Keratinocyte (primary cell): ENCODE data around the gene ZNRF1. TPM values are rescaled to one million over a fixed set of nuclear protein-coding genes. Genes with fewer than 3 reads are reported as not detected.

Experiments
- DNase-seq: peaks from one replicate; pipeline ENCODE4 v3.0.0-alpha.2; 2011; ENCODE audit warnings: low read depth, missing footprints, low spot score
- FAIRE-seq: peaks from 2 replicates; lab custom pipeline; 2011; peaks lifted over from hg19 to GRCh38; lab: Jason Lieb, UNC
- H2AFZ ChIP-seq: 2 replicates; pipeline ENCODE4 v1.6.0; 2012; ENCODE audit warnings: low read length, control low read depth, inconsistent platforms; ENCODE audit not compliant: control insufficient read depth
- H3K27ac ChIP-seq: 2 replicates; pipeline ENCODE4 v1.5.1; 2011; ENCODE audit warnings: low read length; ENCODE audit not compliant: control insufficient read depth, insufficient read depth
- H3K27me3 ChIP-seq: 3 replicates; pipeline ENCODE4 v1.6.0; 2011; ENCODE audit warnings: low read length; ENCODE audit not compliant: control insufficient read depth, insufficient read depth; ENCODE audit errors: extremely low read depth
- H3K36me3 ChIP-seq, 2 experiments: 2 replicates in 1 of 2; 3 replicates in 1 of 2; pipeline ENCODE4 v1.5.1; 2011; ENCODE audit warnings: low read length in 2 of 2, mild to moderate bottlenecking in 1 of 2; ENCODE audit not compliant: control insufficient read depth in 2 of 2, insufficient read depth in 2 of 2; ENCODE audit errors: extremely low read depth in 1 of 2
- H3K4me1 ChIP-seq: 3 replicates; pipeline ENCODE4 v1.5.1; 2011; ENCODE audit warnings: low read length; ENCODE audit not compliant: control insufficient read depth, insufficient read depth; ENCODE audit errors: extremely low read depth
- H3K4me2 ChIP-seq: 3 replicates; pipeline ENCODE4 v1.6.0; 2011; ENCODE audit warnings: low read depth, low read length; ENCODE audit not compliant: control insufficient read depth, insufficient read depth; ENCODE audit errors: extremely low read depth
- H3K4me3 ChIP-seq, 3 experiments: fragments of 200-600 bp in 1 of 3; sonication (generic) in 1 of 3; 2 replicates in 2 of 3; 3 replicates in 1 of 3; pipeline ENCODE4 v1.5.1; 2011 to 2016; ENCODE audit warnings: low read length in 3 of 3, mild to moderate bottlenecking in 3 of 3, control low read depth in 2 of 3, inconsistent platforms in 1 of 3, low read depth in 1 of 3, mixed read lengths in 1 of 3, mixed run types in 1 of 3, moderate library complexity in 1 of 3; ENCODE audit not compliant: control insufficient read depth in 2 of 3, insufficient read depth in 2 of 3; ENCODE audit errors: extremely low read depth in 1 of 3
- H3K79me2 ChIP-seq: 2 replicates; pipeline ENCODE4 v1.6.0; 2012; ENCODE audit warnings: low read length; ENCODE audit not compliant: control insufficient read depth, insufficient read depth
- H3K9ac ChIP-seq: 3 replicates; pipeline ENCODE4 v1.6.0; 2011; ENCODE audit warnings: low read length; ENCODE audit not compliant: control insufficient read depth, insufficient read depth; ENCODE audit errors: extremely low read depth
- H3K9me1 ChIP-seq: 3 replicates; pipeline ENCODE4 v1.6.0; 2011; ENCODE audit warnings: low read length; ENCODE audit not compliant: control insufficient read depth, insufficient read depth; ENCODE audit errors: extremely low read depth
- H3K9me3 ChIP-seq: 2 replicates; pipeline ENCODE4 v1.5.1; 2012; ENCODE audit warnings: low read depth, low read length; ENCODE audit not compliant: control insufficient read depth
- H4K20me1 ChIP-seq: 3 replicates; pipeline ENCODE4 v1.6.0; 2011; ENCODE audit warnings: low read length; ENCODE audit not compliant: control insufficient read depth, insufficient read depth; ENCODE audit errors: extremely low read depth
- CTCF ChIP-seq, 3 experiments: IDR thresholded peaks in 1 of 3; conservative IDR thresholded peaks in 1 of 3; optimal IDR thresholded peaks in 1 of 3; 2 replicates in 2 of 3; 3 replicates in 1 of 3; pipeline versions ENCODE3 to v1.5.1; 2011; ENCODE audit warnings: low read length in 3 of 3, mild to moderate bottlenecking in 3 of 3, moderate library complexity in 2 of 3, control low read depth in 1 of 3, inconsistent platforms in 1 of 3; ENCODE audit not compliant: insufficient read depth in 2 of 3; ENCODE audit errors: extremely low read depth in 1 of 3
- EZH2 ChIP-seq: IDR thresholded peaks from one replicate; pipeline ENCODE4 v1.6.1; 2012; ENCODE audit warnings: inconsistent platforms, mild to moderate bottlenecking, low read length, moderate library complexity
- dilution Hi-C: fragments of 300-500 bp; cut with MboI; formaldehyde crosslinking; loops from one replicate; pipeline ENCODE4 v1.7.0; 2020; ENCODE audit warnings: low sequenced_read_pairs; ENCODE audit not compliant: extremely low pct_ligation_motif_present
- polyA plus RNA-seq, 5 experiments: library from polyadenylated mRNA; depleted of rRNA in 3 of 5; stranded (reverse) in 3 of 5; stranded (forward) in 1 of 5; unstranded in 1 of 5; fragments of >200 nt; gene quantifications; 1 replicate in 1 of 5; 2 replicates in 3 of 5; 3 replicates in 1 of 5; pipeline versions ENCODE4 v1.2.1 to v1.2.3, GENCODE V29; 2011 to 2012; ENCODE audit warnings: missing spikeins in 2 of 5, low read depth in 1 of 5, low replicate concordance in 1 of 5

The ZNRF1 gene
- polyA plus RNA-seq, 1 donor (not counting 4 experiments of a cell fraction or from before 2014, with no cell fraction given) = 19.1 TPM

GRCh38 chr16:75026892-75027391 lies 28.1 kb downstream of the ZNRF1 start:
- Histone ChIP-seq H3K9ac (no peak overlapping the region), H3K79me2 (peaks cover 22% of the 10 kb centered on the region), H2AFZ (no peak overlapping the region), H3K36me3 (no peaks in the 10 kb centered on the region), H3K4me1 (no peaks in the 10 kb centered on the region), H3K9me3 (no peaks in the 10 kb centered on the region), H4K20me1 (no peaks in the 10 kb centered on the region), H3K4me2 (no peak overlapping the region), H3K4me3 (no peak overlapping the region), H3K27me3 (no peaks in the 10 kb centered on the region), H3K27ac (no peak overlapping the region), H3K9me1 (no peaks in the 10 kb centered on the region)
- FAIRE-seq (no peak), DNase-seq (no peak)
- dilution Hi-C loops = no loop called here
- no peak for TF ChIP-seq CTCF (optimal IDR thresholded peaks at IDR 0.05 in 1 of 3, IDR thresholded peaks at IDR 0.05 in 1 of 3, conservative IDR thresholded peaks at IDR 0.05 in 1 of 3; ENCODE audit: extremely low read depth in 1 of 3, insufficient read depth in 2 of 3, low read length in 3 of 3)
- no peak for TF ChIP-seq EZH2

GRCh38 chr16:75027520-75028300 lies 28.9 kb downstream of the ZNRF1 start:
- no peak overlapping the region for H3K4me2 ChIP-seq
- FAIRE-seq = no peak

More at GRCh38 chr16:75027520-75028300, 28.9 kb downstream of the ZNRF1 start:
- no peak overlapping the region for H3K27ac ChIP-seq
- peaks cover 24% of the 10 kb centered on the region for H3K79me2 ChIP-seq
- H3K4me3 ChIP-seq = no peak overlapping the region
- TF ChIP-seq EZH2 (no peak), CTCF (optimal IDR thresholded peaks at IDR 0.05 in 1 of 3, IDR thresholded peaks at IDR 0.05 in 1 of 3, conservative IDR thresholded peaks at IDR 0.05 in 1 of 3; ENCODE audit: extremely low read depth in 1 of 3, insufficient read depth in 2 of 3, low read length in 3 of 3) (no peak)
- H4K20me1 ChIP-seq = no peaks in the 10 kb centered on the region
- no peaks in the 10 kb centered on the region for H3K27me3 ChIP-seq
- H3K9ac ChIP-seq = no peak overlapping the region
- no peaks in the 10 kb centered on the region for H3K4me1 ChIP-seq
- no peaks in the 10 kb centered on the region for H3K9me1 ChIP-seq
- no peaks in the 10 kb centered on the region for H3K9me3 ChIP-seq
- H2AFZ ChIP-seq = no peak overlapping the region
- H3K36me3 ChIP-seq = no peaks in the 10 kb centered on the region
- dilution Hi-C loops = no loop called here
- no peak for DNase-seq
